GM21360 (cell line): ENCODE measurements around the gene MAP2.

Experiments used
- ATAC-seq: cut with Tn5 transposase; IDR thresholded peaks from one replicate; pipeline ENCODE4 v1.9.1; 2021; ENCODE audit warnings: mild to moderate bottlenecking, moderate library complexity; ENCODE audit not compliant: unreplicated experiment

MAP2 gene

DNA sequence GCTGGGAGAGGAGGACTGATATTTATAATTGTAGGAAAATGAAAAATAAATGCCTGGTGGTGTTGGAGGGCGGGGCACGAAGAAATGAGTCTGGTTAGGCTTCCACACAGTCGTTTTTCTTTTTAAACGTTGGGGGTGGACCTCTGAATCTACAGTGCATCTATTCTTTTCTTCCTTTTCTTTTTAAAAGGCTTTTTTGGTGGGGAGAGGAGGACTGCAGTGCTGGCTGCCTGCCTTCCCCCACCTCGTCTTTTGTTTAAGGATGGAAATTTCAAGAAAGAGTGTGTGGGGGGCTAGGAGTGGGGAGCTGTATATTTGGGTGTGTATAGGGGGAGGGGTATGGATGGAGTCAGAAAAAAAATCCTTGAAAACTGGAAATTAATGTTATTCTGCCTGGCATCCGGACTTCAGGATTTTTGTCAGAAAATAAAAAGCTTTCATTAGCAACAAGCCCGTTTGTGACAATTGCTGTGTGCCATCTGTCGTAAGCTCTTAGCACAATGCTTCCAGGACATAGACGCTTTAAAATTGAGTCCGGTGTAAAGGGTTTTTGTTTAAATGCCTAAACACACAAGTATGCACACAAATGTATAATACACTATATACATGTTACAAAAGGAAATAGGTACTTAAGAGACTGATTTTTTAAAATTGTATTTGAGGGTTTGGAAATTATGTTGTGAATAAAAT is 1.1 kb downstream of the MAP2 start:
- ATAC-seq = no peak

DNA sequence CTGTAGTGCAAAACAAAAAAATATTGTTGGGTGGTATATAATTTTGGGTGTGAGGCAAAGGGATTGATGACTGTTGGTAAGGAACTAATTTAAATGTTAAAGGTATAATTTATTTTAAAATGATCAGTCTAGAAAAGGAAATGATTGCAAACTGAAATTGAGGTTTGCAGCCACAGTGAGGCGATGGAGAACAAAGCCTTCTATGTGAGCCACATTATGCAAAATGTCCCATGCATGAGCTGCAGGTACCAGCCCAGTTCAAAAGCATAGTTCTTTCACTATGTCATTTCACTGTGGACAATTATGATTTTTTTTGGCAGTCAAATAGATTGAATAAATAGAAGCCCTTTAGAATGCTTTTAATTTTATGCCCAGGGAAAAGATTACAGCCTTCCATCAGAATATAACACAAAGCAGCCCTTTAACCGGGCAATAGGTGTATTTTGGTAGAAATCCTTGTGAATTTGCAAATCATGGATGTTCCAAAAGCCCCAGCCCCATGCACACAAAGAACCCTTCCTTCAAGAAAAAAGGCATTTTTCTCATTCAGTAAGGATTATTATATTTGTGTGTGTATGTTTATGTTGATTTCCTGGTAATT is 1.7 kb downstream of the MAP2 start:
- ATAC-seq = no peak

DNA sequence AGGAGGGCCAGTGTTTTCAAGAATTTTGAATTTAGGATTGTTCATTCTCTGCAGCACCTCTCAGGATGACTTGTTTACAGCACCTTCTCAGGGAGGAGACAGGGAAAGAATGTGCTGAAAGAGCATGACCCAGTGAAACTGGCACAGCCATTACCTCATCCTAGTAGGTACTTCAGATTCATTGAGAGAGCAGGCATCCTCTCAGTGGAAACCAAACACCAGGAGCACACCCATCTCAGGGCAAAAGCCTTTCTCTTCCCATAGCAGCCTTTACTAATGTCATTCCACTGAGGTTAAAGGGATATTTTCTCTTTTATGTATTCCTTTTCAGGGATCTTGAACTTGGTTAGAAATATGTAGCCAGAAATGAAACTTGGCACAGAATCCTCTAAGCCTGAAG is 2.6 kb downstream of the MAP2 start:
- no peak for ATAC-seq

DNA sequence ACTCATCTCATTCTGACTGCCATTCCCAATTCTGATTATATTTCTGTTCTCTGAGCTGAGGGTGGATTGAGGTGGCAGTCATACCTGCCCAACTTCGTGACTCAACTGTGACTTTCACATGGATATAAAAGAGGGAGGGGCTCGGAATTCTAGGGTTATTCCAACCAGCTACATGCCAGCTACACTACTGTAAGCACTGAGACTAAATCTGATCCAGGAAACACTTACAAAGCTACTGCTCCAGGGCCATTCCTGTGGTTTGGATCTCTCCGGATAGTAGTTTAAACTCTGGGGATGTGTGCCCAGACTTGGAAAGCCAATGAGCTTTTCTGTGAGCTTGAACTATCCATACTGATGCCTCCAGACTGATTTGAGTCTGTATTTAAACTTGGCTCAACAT is 7.9 kb downstream of the MAP2 start:
- no peak for ATAC-seq

DNA sequence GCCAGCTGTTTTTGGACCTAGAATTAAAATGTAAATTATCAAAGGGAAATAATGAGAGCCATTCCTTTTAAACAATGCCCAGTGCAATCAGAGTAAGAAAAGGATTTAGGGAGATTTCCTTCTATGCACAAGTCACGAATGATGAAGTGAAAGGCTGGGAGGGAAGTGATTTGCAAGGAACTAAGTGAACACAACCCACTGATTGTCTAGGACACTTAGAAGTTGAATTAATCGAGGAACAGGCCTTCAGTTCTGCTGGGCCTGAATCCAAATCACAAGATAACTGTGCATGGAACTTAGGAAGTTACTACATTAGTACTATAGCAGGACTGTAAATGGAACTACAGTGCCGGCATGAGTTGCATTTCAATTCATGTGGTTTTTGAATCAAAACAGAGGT is 17.7 kb downstream of the MAP2 start:
- ATAC-seq = no peak

DNA sequence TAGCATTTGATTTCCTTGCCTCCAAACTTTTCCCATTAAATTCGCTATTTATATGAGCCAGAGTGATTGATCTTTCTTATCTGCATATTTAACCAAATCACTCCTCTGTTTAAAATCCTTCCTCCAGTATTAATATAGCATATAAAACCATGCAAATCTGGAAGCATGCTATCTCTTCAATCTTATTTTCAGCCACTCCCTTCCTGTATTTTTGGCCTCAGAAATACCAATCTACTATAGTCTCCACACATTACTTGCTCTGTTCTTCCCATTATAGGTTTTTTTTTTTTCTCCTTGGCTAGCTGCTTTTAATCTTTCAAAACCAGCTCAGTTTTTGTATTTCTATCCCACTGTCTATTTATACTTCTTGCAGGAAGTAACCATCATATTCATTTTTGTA is 19.1 kb downstream of the MAP2 start:
- ATAC-seq = no peak

DNA sequence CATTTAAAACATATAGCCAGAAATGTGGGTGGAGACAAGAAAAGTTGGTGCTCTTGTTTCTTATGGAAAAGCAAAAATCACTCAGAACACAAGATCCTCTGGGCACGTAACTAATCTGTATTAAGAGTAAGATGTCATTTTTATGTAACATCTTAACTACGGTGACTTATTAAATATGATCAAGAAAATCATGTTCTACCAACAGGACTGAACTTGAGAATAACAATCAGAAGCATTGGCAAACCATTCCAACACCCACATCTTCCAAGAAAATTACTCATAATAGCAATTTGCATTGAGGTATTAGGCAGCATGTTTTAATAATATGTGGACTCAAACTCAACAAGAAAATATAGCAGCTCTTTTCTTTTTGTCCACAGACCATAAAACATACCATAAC is 21.6 kb downstream of the MAP2 start:
- ATAC-seq = no peak

DNA sequence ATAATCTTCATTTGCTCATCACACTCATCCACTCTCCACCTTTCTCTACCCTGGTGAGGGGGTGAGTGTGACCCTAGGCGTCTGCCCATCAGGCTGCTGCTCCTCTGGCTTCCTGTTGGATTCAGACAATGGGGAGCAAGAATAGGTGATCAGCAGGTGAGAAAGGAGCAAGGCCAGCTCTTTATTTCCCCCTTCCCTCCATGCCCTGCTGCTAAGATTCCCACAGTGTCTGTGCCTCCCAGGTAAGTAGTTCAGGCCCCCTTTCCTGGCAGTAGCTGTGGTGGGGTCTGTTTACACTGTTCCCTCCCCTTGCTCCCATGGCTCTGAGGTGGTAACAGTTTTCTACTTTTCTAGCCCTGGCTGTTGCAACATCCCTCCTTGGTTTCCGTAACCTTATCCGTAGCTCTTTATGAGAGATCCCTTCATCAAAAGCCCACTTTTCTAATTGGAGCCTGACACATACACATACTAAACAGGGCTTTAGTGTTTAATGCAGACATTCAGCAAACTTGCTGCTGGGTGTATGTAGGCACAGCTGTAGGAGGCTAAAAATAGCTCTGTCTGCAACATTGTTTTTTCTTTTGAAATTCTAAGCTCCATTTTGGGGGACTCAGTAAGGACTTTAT is 27.5 kb downstream of the MAP2 start:
- no peak for ATAC-seq

DNA sequence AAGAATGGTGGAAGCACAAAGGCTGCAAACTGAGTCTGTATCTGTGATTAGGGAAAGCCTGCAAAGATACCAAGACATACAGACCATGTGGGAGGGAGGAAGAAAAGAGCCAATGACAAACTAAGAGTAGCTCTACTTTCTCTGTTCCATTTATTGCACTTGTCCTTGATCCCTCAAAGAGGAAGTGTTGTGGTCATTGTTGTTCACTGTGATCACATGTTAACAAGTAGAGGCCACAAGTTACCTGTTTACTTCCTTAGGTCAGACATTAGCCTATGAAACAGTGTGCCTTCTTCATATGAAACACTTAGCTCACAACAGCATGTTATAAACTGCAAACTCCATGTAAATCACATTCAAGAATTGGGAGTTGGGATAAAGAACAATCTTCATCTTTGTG is 32.6 kb downstream of the MAP2 start:
- no peak for ATAC-seq

DNA sequence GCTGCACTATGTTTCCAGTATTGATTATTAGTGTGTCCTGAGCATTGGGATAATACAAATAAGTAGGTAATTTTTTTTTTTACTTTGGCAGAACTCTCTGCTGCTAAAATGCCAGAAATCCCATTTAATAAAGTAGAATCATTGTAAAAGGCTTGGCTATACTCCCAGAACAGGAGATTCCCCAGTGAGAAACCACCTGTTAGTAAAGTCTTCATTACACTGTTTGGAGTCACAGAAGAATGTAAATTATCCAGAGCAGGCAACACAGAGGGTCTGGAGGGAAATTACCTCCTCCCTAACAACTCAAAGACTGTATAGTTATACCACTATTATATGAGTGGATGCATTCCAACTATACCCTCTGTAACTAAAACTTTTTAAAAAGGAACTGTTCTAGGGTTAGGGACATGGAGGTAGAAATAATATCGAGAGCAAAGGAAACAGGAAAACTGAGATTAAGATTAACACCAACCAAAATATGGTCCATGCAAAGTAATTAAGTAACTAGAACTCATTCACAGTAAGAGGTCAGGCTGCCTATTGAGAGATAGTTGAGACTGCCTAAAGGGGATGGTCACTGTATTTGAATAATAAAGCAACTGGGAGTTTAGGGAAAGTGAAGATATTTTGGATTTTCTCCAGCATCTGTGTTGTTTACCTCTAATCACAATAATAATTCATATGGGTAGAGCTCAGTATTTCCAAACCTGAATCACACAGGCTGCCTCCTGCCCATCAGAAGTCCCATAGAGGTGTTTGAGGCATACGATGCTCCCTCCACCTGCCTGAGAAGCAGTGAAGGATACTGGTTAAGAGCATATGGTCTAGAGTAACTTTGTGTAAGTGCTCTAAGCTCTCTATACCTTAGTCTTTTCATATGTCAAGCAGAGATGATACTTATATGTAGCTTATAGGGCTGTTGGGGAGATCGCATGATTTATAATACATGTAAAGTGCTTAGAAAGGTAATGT is 34.4 kb downstream of the MAP2 start:
- no peak for ATAC-seq

DNA sequence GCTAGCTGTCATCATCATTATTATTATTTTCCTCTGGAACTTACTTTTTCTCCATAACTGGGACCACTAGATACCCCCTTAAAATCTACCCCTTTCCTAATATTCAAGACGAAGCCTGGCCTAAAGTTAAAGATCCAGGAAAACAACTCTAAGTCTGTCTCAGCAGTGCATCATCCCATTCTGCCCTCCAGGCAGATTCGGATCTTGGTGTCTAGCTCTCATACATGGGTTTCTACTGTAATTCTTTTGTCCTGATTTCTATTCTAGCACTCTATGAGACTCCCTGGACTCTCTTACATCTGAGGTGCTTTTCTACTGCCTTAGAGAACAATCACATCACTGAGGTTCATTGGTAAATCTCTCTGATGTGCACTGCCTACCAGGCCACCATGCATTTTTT is 35.5 kb downstream of the MAP2 start:
- no peak for ATAC-seq

DNA sequence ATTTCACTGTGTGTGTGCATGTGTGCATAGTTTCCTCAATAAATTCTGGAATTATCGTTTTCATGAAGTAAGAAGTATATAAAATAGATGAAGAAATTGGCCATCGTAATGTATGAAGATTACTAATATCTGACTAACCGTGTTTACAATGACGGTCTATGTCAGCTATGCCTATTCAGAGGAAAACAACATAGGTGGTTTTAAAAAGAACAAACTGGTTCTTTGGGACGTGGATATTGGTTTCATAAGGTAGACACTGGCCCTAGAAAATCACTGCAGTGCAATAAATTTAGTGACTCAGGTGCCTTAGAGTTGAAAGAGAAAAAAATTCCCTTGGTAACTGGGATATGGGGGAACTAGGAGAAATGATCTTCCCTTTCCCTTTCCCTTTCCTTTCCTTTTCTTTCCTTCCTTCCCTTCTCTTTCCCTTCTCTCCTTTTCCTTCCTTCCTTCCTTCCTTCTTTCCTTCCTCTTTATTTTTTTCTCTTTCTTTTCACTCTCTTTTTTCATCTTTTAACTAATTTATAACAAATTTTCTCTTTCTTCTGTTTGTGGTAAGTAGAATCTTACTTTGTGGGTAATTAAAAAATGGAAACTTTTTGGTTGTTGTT is 36.4 kb downstream of the MAP2 start:
- no peak for ATAC-seq

DNA sequence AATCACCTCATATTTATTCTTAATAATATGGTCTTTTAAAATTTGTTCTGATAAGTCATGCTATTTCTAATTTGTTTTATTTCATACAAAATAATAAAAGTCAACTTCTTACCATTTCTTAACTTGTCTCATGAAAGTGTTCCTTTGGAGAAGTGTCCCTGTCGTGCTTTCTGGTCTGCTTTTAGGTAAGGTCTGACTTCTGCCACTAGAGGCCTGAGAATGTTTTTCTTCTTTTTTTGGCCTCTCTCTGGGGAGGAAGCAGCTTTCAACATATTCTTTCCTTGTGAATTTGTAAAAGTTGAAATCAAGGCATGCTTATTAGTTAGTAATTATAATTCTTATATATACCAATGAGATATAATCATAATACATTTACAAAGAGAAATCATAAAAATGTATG is 39.4 kb downstream of the MAP2 start:
- no peak for ATAC-seq

DNA sequence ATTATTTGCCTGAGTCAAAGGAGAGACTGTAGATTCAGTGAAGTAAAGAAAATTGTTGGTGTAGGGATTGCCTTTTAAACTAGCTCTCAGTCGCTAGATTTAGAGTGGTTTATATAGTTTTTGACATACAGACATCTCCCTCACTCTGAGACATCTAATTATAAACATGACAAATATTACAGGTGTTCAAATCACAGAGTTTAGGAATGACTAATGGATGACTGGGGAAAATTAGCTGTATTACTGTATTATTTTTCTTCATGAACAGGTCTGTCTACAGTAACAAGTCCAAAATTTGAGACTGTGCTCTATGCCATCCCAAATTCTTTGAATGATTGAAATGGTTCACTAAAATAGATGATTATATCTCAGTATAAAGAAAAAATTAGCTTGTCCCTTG is 40.0 kb downstream of the MAP2 start:
- no peak for ATAC-seq

DNA sequence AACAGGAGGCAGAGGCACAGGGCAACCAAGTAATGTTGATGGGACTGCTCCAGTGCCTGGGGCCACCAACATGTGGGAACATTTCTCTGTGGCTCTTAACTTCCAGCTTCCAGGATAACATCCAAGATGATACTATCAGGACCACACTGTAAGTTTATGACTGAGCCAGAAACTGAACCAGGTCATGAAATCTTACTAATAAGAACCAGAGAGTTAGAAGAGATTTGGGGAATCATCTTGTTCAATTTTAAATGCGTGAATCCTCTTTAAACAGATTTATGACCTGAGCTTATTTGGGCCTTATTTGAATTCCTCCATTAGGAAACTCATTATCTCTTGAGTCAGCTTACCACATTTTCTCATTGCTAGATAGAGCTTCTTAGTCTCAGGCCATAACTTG is 45.0 kb downstream of the MAP2 start:
- ATAC-seq = no peak

DNA sequence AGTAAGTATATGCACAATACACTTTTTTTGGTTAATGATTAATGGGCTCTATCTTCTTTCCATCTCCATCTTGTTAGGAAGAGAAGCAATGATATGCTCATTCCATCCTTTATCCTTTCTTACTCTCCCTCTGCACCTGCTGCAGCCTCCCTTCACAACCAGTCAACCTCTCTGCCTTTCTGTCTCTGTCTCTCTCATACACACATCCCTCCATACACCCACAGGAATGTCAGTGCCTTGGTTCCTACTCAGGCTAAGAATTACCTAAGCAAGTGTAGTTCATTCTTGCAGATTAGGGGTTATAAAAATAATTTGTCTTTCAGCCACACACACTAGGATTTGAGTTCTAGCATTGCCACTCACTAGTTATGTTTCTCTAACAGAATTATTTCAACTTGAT is 45.6 kb downstream of the MAP2 start:
- no peak for ATAC-seq

DNA sequence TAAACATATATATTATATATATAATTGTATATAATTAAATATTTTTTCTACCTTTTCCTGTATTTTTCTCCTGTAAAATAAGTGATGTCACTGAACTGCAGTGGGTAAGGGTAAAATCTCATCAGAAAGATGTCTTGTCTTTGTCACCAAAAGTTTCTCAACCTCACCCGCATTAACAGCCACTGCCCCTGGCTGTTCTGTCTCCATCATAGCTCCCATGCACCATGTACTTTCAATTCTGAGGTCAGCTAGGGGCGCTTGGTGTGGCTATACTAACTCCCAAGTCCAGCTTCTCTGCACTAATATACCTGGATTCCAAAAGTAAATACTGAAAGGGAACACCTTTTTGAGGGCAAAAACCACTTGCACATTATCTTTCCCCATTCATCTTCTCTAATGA is 46.6 kb downstream of the MAP2 start:
- no peak for ATAC-seq

DNA sequence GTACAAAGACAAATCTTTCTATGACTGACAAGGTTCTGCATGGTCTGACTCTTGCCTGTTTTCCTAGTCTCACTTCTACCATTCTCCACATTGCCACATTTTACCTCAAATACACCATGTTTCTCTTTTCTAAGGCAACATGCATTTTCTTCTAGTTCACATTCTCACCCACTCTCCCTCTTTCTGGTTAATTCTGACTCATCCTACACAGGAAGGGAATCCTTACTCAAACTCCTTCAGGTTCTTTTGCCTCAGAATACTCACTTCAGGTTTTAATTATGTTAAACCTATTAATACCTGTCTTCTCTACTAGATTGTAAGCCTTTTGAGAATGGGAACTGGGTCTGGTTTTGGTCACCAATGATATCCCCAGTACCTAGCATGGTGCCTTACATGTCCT is 47.2 kb downstream of the MAP2 start:
- ATAC-seq = no peak

DNA sequence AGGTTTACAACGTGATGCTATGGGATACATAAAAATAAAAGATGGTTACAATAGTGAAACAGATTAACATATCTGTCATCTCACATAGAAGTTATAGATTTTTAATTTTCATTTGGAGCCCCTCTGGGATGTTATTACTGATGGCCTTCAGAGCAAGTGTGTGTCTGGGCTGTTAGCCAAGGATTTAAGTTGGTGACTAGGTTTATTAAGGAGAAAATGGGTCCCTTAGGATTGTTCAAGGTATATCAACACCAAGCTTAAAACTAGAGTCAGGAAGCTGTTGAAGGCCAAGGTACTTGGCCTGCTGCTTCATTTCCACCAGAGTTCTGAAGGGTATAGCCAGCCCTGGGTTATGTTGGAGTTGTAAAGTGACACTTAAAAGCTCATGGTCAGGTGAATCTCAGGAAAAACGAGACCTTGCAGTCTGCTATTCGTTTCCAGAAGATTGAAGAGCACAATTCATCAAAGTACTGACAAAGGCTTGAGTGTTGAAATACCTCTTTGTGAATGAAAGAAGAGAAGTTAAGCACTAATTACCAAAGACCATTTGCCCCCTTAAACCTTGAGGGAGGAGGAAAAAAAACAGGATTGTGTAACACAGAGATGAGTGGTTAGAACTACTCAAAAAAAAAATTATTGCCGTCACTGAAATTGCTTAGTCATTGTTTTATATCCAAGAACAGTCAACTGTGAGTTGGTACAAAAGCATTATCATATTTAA is 48.4 kb downstream of the MAP2 start:
- ATAC-seq = no peak

DNA sequence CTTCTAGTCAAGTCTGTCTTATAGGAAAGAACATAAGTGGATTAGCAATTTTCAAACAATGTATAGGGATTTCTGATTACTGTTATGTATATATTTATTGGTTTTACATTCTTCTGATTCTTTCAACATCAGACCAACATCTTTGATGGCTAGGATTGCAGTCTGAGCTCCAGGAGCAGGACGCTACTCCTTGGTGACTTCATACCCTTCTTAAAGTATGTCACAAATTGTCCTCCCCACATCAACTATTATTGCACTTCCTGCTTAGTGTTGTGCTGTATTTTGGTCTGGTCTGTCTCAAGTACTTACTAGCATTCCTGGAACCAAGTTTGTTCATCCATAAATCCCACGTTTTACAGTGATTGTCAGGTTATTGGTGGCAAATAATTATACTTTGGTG is 49.0 kb downstream of the MAP2 start:
- no peak for ATAC-seq
